ENCODE measurements around the gene VAMP4.

DNA sequence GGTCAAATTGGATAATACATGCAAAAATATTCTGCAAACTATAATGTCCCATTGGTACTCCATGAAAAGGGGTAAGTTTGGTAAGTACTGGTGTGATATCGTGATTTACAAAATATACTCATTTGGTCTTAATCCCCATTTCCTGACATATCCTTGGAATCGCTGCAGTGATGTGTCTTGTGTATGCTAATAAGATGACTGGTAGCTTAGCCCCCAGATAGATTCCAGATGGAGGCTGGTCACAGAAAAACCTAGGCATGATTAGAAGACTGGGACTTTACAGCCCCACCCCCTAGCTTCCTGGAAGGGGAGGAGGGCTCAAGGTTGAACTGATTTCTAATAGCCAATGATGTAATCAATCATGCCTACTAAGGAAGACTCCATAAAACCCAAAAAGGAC, 3.0 kb downstream of the VAMP4 start:
- no peak for TF ChIP-seq CTCF (conservative IDR thresholded peaks at IDR 0.05; ENCODE audit: low read depth in 2 of 2)
- TF ChIP-seq, protein P1, sequence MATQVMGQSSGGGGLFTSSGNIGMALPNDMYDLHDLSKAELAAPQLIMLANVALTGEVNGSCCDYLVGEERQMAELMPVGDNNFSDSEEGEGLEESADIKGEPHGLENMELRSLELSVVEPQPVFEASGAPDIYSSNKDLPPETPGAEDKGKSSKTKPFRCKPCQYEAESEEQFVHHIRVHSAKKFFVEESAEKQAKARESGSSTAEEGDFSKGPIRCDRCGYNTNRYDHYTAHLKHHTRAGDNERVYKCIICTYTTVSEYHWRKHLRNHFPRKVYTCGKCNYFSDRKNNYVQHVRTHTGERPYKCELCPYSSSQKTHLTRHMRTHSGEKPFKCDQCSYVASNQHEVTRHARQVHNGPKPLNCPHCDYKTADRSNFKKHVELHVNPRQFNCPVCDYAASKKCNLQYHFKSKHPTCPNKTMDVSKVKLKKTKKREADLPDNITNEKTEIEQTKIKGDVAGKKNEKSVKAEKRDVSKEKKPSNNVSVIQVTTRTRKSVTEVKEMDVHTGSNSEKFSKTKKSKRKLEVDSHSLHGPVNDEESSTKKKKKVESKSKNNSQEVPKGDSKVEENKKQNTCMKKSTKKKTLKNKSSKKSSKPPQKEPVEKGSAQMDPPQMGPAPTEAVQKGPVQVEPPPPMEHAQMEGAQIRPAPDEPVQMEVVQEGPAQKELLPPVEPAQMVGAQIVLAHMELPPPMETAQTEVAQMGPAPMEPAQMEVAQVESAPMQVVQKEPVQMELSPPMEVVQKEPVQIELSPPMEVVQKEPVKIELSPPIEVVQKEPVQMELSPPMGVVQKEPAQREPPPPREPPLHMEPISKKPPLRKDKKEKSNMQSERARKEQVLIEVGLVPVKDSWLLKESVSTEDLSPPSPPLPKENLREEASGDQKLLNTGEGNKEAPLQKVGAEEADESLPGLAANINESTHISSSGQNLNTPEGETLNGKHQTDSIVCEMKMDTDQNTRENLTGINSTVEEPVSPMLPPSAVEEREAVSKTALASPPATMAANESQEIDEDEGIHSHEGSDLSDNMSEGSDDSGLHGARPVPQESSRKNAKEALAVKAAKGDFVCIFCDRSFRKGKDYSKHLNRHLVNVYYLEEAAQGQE (IDR thresholded peaks at IDR 0.05; ENCODE audit: unreplicated experiment) = no peak

Data from GM23338 (cell line).